HEK293T (cell line): Measurements from ENCODE around the gene RPS27A.
A peak's percentile ranks its signal among the peaks of the same experiment; 100 is the strongest.

Experiments
- CTCF ChIA-PET: fragments of 350-600 bp; formaldehyde crosslinking; extraction: SDS; loops from one replicate; lab custom pipeline; 2021; ENCODE audit warnings: antibody characterized with exemption, inconsistent platforms; lab: Yijun Ruan, JAX
- POLR2A ChIA-PET: fragments of 350-600 bp; formaldehyde crosslinking; extraction: SDS; loops from one replicate; lab custom pipeline; 2020; ENCODE audit warnings: antibody characterized with exemption, inconsistent platforms; lab: Yijun Ruan, JAX
- DNase-seq: peaks from one replicate; pipeline ENCODE4 v3.0.0; 2012; ENCODE audit warnings: mixed read lengths; ENCODE audit errors: extremely low spot score
- ARNT ChIP-seq: fragments of 450-650 bp; IDR thresholded peaks from 2 replicates; pipeline ENCODE4 v1.6.1; 2017; ENCODE audit warnings: mild to moderate bottlenecking
- BHLHE40 ChIP-seq: fragments of 450-650 bp; IDR thresholded peaks from 2 replicates; pipeline ENCODE4 v1.6.1; 2016; ENCODE audit warnings: mild to moderate bottlenecking, moderate library complexity, borderline replicate concordance
- CTBP1 ChIP-seq: fragments of 450-650 bp; IDR thresholded peaks from 2 replicates; pipeline ENCODE4 v1.6.1; 2016; ENCODE audit warnings: borderline replicate concordance
- ELF4 ChIP-seq: fragments of 450-650 bp; IDR thresholded peaks from 2 replicates; pipeline ENCODE4 v1.6.1; 2017; ENCODE audit warnings: antibody characterized with exemption
- FOXA1 ChIP-seq: fragments of 450-650 bp; IDR thresholded peaks from 2 replicates; pipeline ENCODE4 v1.6.1; 2016; ENCODE audit warnings: mild to moderate bottlenecking
- FOXK2 ChIP-seq: fragments of 450-650 bp; IDR thresholded peaks from 2 replicates; pipeline ENCODE4 v1.6.1; 2016; ENCODE audit warnings: mild to moderate bottlenecking
- FOXM1 ChIP-seq: fragments of 450-650 bp; IDR thresholded peaks from 2 replicates; pipeline ENCODE4 v1.6.1; 2017; ENCODE audit warnings: mild to moderate bottlenecking, borderline replicate concordance
- HDGF ChIP-seq: fragments of 450-650 bp; IDR thresholded peaks from 2 replicates; pipeline ENCODE4 v1.6.1; 2017; ENCODE audit warnings: antibody characterized with exemption, borderline replicate concordance
- L3MBTL2 ChIP-seq: fragments of 450-650 bp; conservative IDR thresholded peaks from 2 replicates; pipeline ENCODE4 v1.6.1; 2016; ENCODE audit warnings: mild to moderate bottlenecking
- LEF1 ChIP-seq: fragments of 450-650 bp; IDR thresholded peaks from 2 replicates; pipeline ENCODE4 v1.6.1; 2017; ENCODE audit warnings: mild to moderate bottlenecking, borderline replicate concordance
- NFRKB ChIP-seq: fragments of 450-650 bp; IDR thresholded peaks from 2 replicates; pipeline ENCODE4 v1.6.1; 2016; ENCODE audit warnings: mild to moderate bottlenecking, moderate library complexity
- SP1 ChIP-seq: fragments of 450-650 bp; IDR thresholded peaks from 2 replicates; pipeline ENCODE4 v1.6.1; 2017
- SUZ12 ChIP-seq: fragments of 450-650 bp; IDR thresholded peaks from 2 replicates; pipeline ENCODE4 v1.6.1; 2016; ENCODE audit warnings: mild to moderate bottlenecking
- TARDBP ChIP-seq: fragments of 450-650 bp; IDR thresholded peaks from 2 replicates; pipeline ENCODE4 v1.6.1; 2016
- ZNF384 ChIP-seq: fragments of 450-650 bp; IDR thresholded peaks from 2 replicates; pipeline ENCODE4 v1.6.1; 2016
- TF ChIP-seq, protein P1 (sequence below): fragments of 450-650 bp; IDR thresholded peaks from 2 replicates; pipeline ENCODE4 v1.6.1; 2016

RPS27A gene

GRCh38 chr2:55228226-55228563 lies 4.3 kb upstream of the RPS27A start:
- CTCF ChIA-PET, result no interaction called here
- DNase-seq, result no peak
- TF ChIP-seq ZNF384, result no peak
- no peak for TF ChIP-seq NFRKB
- no peak for TF ChIP-seq ARNT
- TF ChIP-seq HDGF, result no peak
- TF ChIP-seq CTBP1, result no peak
- POLR2A ChIA-PET, result no interaction called here

DNA sequence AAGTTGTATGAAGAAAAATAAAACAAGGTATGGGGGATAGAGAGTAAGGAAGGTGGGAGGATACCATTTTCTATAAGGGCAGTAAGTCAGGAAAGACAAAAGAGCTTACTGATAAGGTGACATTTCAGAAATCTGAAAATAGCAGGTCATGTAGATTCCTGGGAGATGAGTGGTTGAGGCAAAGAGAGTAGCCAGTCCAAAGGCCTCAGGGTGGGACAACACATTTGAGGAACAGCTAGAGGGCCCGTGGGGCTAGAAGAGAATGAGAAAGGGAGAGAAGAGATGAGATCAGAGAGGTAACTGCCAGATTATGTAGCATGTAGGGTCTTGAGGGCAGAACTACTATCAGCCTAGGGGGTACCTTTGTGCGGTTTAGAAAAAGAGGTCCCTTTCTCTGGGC lies 3.3 kb upstream of the RPS27A start:
- TF ChIP-seq SUZ12, result no peak
- no peak for TF ChIP-seq ARNT
- no peak for TF ChIP-seq SP1
- no peak for TF ChIP-seq L3MBTL2
- no peak for TF ChIP-seq FOXK2
- no peak for TF ChIP-seq TARDBP
- TF ChIP-seq, protein P1, sequence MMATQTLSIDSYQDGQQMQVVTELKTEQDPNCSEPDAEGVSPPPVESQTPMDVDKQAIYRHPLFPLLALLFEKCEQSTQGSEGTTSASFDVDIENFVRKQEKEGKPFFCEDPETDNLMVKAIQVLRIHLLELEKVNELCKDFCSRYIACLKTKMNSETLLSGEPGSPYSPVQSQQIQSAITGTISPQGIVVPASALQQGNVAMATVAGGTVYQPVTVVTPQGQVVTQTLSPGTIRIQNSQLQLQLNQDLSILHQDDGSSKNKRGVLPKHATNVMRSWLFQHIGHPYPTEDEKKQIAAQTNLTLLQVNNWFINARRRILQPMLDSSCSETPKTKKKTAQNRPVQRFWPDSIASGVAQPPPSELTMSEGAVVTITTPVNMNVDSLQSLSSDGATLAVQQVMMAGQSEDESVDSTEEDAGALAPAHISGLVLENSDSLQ, result no peak
- TF ChIP-seq CTBP1, result no peak
- TF ChIP-seq FOXA1, result no peak
- no peak for TF ChIP-seq ZNF384
- POLR2A ChIA-PET, result no interaction called here
- DNase-seq, result no peak
- CTCF ChIA-PET, result no interaction called here

DNA sequence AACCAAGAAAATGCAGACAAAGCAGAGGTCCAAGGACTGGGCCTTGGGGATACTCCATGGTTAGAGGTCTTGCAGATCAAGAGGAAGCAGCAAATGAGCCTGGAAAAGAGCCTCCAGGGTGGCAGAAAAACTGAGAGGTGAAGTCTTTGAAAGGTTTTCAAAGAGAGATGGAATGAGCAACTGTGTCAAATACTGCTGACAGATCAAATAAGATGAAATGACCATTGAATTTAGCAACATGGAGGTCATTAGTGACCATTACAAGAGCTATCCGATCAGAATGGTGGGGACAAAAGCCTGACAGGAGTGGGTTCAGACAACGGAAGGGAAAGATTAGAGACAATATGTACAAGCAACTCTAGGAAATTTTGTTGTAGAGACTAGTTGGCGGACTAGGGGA lies 1.9 kb upstream of the RPS27A start:
- DNase-seq, result no peak
- no peak for TF ChIP-seq SP1
- TF ChIP-seq CTBP1, result no peak
- TF ChIP-seq ELF4, result no peak
- no peak for TF ChIP-seq LEF1
- TF ChIP-seq, protein P1, result no peak
- TF ChIP-seq ZNF384, result no peak
- TF ChIP-seq TARDBP, result no peak
- no peak for TF ChIP-seq HDGF
- no peak for TF ChIP-seq FOXA1
- TF ChIP-seq FOXM1, result no peak
- no peak for TF ChIP-seq SUZ12
- no peak for TF ChIP-seq BHLHE40
- no peak for TF ChIP-seq NFRKB
- TF ChIP-seq ARNT, result no peak
- ChIA-PET POLR2A (no interaction called here), CTCF (no interaction called here)

- DNase-seq, result peak; percentile 11
- ChIA-PET CTCF (no interaction called here), POLR2A (no interaction called here)
- TF ChIP-seq FOXK2 (no peak), ELF4 (no peak), CTBP1 (no peak), SUZ12 (no peak), L3MBTL2 (no peak), ARNT (no peak), ZNF384 (no peak), BHLHE40 (no peak), SP1 (no peak), NFRKB (no peak), FOXM1 (no peak), FOXA1 (no peak), LEF1 (no peak)
- TF ChIP-seq, protein P1, result no peak
Measured at GRCh38 chr2:55231546-55232083, 873 bp upstream of the RPS27A start.

- ChIA-PET CTCF (interaction anchor here (0.6 kb wide), 1 partner anchor 27 kb away, joined by 4 read pairs; no protein-coding TSS in a partner anchor), POLR2A (interaction anchor here (0.9 to 1.4 kb wide), 11 partner anchors 9 to 385 kb away, joined by 3 to 9 read pairs (median 5); partner anchors contain the start of genes CFAP36, MTIF2, PPP4R3B and RTN4)
- peak; percentile 21 for DNase-seq
- TF ChIP-seq ZNF384 (no peak), FOXM1 (no peak), FOXA1 (no peak), CTBP1 (no peak), ELF4 (no peak), SUZ12 (no peak), NFRKB (0 out of 2 replicates have a peak, but pooled peaks have one; percentile 2), LEF1 (no peak), L3MBTL2 (peak; percentile 2; the same call in 1 of the 2 replicates), SP1 (no peak), FOXK2 (no peak), TARDBP (no peak)
- TF ChIP-seq, protein P1, result no peak
Measured at GRCh38 chr2:55232863-55233657, 572 bp downstream of the RPS27A start.
